ENCODE data around the gene PIANP.
"Not testable (repeated sequence)": the region's sequence is repeated elsewhere in the genome, so short reads cannot be mapped to it uniquely, and the experiment has no call there.

Gene PIANP, protein sequence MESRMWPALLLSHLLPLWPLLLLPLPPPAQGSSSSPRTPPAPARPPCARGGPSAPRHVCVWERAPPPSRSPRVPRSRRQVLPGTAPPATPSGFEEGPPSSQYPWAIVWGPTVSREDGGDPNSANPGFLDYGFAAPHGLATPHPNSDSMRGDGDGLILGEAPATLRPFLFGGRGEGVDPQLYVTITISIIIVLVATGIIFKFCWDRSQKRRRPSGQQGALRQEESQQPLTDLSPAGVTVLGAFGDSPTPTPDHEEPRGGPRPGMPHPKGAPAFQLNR

DNA sequence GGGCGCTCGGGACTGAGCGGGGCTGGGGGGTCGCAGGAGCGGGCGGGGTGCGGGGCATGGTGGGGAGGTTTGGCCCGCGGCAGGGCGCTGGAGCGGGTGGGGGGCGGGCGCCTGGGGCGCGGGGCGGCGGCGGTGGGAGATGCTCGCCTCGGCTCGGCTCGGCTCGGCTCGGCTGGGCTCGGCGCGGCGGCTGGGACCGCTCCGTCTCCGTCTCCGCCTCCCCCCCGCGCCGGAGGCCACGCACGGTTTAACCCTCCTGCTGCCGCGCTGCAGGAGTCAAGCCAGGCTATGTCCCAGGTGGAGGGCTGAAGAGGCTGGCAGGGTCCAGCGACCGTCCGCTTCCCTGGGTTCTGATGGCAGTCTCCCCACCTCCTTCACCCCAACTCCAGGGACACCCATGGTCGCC is at the start of gene PIANP:
TSS of gene PIANP (minus strand) at position 170 of the 406 bp plus-strand sequence. CDS start 2,754 bp downstream, outside the sequence.
- no peak for DNase-seq

DNA sequence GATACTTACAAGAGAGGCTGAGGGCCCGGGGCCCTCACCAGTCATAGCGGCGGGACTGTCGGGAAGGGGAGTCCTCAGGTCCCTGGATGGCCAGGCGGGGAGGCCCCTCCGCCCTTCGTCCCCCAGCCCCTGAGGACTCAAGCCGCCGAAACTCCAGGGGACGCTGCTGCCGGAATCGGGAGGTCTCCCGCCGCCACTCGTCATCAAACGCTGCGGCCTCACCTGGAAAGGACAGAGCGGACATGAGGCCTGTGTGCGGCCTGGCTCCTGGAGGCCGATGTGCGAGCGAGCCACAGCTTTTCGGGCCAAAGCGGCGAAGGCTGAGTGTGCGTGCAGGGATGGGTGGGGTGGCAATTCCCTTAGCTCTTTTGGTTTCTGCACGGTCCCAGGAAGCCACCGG is 48.1 kb upstream of the PIANP start:
- DNase-seq, result no peak

DNA sequence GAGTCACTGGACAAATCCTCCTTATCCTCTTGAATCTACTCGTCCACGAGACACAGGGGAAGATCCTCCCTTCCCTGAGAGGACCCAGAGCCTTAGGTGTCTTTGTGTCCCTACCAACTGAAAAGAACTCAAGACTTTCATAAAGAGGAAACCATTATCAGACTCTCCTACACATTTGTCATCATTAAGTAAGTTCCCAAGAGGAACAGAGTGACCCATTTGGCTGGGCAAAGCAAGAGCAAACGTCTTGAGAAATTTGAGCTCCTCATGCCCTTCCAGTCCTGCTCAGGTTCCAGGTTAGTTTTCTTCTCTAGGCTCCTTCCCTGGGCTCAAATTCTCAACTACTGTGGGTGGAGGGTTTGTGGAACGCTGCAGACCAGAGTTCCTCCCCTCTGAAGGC is 46.6 kb upstream of the PIANP start:
- DNase-seq, result no peak

DNA sequence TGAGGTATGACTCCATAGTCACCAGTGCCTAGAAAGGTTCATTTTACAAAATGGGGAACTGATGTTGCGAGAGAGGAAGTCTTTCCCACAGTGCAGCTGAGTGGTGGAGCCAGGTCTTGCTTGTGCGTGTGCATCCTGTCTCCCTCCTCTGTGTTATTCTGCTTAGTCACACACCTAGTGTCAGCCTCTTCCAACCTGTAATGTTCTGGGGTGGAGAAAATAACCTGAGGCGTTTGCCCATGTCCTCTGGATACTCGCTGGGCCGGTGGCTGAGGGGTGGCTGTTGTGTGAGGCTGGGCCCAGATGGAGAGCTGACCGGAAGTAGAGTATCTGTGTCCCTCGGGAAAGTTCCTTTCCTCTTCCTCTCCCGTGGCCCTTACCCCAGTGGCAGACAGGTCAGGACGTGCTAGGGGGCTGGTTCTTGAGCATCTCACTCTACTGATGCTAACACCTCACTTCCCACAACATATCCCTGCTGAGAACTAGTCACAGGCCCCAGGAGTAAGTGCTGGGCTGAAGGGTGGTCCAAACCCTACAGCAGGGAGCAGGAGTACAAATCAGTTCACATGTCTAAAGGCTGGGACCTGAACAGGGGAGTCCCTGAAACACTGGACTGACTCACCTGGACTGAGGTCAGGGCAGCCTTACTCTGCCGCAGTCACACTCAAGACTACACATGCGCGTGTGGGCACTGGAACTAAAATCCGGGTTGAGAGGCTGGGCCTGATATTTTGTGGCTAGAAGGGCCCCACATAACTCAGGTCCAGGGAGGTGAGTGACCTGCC is 45.3 kb upstream of the PIANP start:
- DNase-seq, result no peak

DNA sequence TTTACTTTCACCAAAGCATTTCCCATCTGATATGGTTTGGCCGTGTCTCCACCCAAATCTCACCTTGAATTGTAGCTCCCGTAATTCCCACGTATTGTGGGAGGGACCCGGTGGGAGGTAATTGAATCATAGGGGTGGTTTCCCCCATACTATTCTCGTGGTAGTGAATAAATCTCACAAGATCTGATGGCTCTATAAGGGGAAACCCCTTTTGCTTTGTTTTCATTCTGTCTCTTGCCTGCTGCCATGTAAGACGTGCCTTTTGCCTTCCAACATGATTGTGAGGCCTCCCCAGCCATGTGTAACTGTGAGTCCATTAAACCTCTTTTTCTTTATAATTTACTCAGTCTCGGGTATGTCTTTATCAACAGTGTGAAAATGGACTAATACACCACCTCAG is 42.7 kb upstream of the PIANP start:
- DNase-seq, result not testable (repeated sequence)

DNA sequence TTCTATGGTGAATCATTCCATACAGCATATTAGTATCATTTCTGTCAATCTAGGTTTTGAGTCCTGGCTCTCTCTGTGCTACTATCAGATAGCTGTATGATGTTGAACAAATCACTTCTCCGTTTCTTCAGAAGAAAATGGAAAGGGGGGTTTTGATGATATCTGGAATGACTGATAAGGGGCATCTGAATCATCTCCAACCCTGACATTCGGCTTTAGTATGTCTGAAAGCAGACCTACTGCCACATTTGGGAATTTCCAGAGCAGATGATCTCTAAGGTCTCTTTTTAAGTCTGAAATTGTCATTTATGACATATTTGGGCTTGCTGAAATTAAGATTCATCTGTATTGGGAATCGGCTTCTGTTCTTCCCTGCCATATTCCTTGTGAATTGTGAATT is 42.2 kb upstream of the PIANP start:
- no peak for DNase-seq

DNA sequence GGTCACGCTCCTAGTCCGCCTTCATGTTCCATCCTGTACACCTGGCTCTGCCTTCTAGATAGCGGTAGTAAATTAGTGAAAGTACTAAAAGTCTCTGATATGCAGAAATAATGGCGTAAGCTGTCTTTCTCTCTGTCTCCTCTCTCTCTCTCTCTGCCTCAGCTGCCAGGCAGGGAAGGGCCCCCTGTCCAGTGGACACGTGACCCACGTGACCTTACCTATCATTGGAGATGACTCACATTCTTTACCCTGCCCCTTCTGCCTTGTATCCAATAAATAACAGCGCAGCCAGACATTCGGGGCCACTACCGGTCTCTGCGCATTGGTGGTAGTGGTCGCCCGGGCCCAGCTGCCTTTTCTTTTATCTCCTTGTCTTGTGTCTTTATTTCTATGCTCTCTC is 41.5 kb upstream of the PIANP start:
- DNase-seq, result not testable (repeated sequence)

DNA sequence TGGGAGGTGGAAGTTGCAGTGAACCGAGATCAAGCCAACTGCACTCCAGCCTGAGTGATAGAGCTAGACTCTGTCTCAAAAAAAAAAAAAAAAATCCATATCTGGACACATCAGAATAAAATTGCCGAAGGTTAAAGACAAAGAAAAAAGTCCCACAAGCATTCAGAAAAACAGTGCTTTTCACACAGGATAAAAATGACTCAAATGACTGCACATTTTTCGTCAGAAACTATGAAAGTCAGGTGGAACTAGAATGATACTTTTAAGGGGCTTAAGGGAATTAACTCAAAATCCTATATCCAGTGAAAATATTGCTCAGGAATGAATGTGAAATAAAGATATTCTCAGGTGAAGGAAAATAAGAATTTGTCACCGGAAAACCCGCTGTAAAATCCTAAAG is 36.1 kb upstream of the PIANP start:
- no peak for DNase-seq

DNA sequence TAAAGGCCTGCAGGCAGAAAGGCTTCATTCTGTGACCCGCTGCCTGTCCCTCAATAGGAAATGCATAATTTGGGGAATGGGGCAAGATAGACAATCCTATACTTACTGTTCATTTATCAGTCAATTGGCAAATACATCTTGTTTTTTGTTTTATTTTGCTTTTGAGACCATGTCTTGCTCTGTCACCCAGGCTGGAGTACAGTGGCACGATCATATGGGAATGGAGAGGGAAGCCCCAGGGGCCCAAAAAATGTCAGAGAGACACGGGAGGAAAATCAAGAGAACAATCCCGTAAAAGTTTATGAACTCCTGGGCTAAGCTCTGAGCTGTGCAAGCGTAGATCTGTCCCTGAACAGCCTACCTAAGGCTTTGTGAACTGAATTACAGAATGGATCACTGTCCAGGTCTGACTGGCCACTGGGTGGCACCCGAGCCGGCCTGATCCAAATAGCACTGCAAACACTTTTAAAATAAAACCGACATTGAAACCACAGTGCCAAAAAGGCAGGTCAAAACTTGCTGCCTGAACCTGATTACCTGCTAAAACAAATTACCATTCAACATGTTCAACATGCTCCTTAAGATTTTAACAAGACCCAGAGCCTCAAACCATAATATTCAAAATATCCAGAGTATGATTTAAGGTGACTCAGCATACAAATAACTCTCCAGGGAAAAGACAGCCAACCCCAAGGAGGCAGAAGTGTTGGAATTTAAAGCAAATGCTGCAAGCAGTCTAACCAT is 35.0 kb upstream of the PIANP start:
- peak; percentile 50 for DNase-seq

DNA sequence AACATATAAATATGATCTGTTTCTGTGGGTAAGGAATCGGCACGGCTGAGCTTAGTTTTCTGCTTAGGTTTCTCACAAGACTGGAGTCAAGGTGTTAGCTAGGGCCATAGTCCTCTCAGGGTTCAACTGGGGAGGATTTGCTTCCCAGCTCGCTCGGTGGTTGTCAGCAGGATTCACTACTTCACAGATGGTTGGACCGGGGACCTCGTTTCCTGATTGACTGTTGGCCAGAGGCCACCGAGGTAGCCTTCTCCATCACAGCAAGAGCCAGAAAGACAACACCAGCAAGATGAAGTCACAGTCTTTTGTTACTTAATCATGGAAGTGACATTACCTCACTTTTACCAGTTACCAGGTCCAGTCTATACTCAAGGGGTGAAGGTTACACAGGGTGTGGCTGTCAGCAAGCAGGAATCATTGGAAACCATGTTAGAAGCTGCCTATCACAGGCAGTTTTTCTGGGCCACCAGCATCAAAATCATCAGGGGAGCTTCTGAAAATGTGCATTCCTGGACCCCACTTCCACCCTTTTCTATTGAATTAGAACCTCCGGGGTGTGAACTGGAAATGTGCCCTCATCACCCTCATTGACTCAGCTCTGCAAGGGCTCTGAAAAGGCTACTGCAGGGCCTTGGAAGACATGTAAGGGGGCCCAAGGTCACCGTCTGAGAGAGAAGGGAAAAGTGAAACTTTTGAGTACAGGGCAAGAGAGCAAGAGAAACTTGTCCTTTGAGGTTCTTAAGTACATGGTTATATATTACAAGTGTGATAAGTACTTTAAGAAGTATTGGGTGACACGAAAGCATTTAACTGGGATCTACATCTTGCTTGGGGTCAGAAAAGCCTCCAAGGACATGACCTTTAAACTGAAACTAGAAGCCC is 34.1 kb upstream of the PIANP start:
- DNase-seq, result no peak

DNA sequence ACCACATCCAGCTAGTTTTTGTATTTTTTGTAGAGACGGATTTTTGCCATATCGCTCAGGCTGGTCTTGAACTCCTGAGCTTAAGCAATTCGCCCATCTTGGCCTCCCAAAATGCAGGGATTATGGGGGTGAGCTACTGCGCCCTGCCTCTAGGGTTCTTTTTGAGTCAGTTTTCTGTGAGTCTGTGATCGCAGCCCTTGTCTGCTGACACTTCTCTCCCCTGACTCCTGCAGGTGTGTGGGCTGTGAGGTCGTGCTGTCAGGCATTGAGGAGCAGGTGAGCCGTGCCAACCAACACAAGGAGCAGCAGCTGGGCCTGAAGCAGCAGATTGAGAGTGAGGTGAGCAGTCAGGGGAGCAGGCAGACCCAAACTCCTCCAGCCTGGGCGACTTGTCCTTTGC is 29.6 kb upstream of the PIANP start:
- DNase-seq, result no peak

DNA sequence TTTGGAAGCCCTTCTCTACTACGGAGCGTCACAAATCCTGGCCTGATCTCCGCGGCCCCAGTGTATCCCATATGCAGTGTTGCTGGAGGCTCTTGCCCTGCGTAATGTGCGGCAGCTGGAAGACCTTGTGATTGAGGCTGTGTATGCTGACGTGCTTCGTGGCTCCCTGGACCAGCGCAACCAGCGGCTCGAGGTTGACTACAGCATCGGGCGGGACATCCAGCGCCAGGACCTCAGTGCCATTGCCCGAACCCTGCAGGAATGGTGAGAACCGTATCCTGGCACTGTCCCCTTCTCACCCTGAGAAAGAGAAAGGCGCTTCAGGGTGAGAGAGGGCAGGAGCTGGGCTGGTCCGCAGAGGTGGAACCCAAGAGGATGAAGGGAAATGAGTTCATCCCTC is 28.6 kb upstream of the PIANP start:
- DNase-seq, result no peak

DNA sequence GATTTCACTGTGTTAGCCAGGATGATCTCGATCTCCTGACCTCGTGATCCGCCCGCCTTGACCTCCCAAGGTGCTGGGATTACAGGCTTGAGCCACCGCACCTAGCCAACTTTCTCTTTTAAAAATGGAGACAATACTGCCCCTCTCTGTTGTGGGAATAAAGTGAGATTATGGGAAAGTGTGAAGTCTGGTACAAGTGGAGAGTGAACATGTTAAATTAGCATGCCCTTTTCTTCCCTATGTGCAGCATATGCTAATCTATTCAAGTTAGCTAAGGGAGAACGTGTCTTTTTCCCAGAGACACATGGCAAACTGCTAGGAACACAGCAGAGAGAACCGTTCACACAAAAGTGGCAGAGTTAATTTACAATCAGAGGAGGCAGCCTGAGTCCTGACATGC is 24.7 kb upstream of the PIANP start:
- no peak for DNase-seq

DNA sequence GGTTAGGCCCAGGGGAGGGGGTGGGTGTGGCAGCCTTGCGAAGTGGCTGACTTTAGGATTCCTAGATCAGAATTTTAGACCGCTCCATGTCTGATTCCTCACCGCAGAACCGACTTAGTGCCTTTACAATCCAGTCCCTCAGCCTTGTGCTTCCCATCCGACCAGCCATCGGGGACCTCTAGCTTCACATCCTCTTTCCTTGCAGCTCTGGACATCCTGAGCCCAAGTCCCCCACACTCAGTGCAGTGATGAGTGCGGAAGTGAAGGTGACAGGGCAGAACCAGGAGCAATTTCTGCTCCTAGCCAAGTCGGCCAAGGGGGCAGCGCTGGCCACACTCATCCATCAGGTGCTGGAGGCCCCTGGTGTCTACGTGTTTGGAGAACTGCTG is 23.8 kb upstream of the PIANP start:
- DNase-seq, result peak; percentile 48

DNA sequence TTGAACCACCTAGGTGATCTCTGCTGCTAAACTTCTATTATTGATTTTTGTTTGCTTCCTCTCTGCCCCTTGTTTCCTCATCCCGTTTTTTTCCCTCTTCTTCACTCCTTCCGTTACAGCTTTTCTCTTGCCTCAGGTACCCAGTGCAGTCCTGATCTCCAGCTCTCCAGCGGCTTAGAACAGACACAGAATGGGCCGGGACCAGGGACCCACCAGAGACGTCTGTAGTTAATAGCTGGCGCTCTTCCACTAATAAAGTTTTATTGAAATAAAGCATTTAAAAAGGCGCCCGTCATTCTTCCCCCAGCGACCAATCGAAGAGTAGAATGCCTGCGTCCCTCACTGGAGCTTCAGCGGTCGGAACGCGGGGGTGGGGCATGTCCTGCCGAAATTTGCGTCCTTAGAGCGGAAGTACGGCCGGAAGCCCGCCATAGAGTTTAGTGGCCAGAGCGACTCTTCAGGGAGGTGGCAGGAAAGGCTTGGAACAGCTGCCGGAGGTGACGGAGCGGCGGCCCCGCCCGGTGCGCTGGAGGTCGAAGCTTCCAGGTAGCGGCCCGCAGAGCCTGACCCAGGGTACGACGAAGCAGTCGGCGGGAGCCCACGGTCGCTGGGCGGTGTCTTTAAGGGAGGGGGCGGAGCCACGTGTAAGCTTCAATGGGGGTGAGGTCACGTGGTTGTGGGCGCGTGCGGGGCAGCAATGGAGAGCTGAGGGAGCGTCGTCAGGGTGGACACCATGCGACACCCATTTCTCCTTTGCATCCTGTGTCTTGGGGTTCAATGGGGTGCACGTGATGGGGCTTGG is 23.2 kb upstream of the PIANP start, which contains the start of gene COPS7A:
TSS of gene COPS7A (plus strand) at position 440 of the 802 bp plus-strand sequence. CDS start 611 bp downstream, outside the sequence.
- DNase-seq, result peak; percentile 100

DNA sequence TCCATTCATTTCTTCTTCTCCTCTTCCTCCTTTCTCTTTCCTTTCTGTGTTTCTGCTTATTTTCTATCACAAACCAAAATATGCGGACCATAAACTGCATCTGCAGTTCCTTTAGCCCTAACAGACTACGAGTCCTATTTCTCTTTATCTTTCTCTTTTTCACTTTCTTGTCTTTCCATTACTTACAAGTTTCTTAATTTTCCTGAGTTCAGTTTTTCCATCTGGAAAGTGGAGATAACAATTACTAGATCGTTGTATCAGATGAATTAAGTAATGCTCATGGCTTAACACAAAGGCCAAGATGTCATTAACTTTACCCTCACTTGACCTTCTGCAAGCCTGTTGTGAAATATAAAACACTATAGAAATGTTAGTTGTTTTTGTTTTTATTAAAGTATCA is 22.2 kb upstream of the PIANP start:
- no peak for DNase-seq

DNA sequence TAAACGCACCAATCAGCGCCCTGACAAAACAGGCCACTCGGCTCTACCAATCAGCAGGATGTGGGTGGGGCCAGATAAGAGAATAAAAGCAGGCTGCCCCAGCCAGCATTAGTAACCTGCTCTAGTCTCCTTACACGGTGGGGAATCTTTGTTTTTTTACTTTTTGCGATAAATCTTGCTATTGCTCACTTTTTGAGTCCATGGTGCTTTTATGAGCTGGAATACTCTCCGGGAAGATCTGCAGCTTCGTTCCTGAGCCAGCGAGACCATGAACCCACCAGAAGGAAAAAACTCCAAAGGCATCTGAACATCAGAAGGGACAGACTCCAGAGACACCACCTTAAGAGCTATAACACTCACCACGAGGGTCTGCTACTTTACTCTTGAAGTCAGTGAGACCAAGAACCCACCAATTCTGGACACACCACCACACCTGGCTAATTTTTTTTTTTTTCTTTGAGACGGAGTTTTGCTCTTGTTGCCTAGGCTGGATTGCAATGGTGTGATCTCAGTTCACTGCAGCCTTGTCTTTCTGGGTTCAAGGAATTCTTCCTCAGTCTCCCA is 16.3 kb upstream of the PIANP start:
- no peak for DNase-seq

DNA sequence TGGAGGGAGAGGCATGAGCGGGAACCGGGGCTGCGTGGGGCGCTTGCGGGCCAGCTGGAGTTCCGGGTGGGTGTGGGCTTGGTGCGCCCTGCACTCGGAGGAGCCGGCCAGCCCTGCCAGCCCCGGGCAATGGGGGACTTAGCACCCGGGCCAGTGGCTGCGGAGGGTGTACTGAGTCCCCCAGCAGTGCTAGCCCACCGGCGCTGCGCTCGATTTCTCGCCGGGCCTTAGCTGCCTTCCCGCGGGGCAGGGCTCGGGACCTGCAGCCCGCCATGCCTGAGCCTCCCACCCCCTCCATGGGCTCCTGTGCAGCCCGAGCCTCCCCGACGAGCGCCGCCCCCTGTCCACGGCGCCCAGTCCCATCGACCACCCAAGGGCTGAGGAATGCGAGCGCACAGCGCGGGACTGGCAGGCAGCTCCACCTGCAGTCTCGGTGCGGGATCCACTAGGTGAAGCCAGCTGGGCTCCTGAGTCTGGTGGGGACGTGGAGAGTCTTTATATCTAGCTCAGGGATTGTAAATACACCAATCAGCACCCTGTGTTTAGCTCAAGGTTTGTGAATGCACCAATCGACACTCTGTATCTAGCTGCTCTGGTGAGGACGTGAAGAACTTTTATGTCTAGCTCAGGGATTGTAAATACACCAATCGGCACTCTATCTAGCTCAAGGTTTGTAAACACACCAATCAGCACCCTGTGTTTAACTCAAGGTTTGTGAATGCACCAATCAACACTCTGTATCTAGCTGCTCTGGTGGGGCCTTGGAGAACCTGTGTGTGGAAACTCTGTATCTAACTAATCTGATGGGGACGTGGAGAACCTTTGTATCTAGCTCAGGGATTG is 15.6 kb upstream of the PIANP start:
- DNase-seq, result not testable (repeated sequence)

DNA sequence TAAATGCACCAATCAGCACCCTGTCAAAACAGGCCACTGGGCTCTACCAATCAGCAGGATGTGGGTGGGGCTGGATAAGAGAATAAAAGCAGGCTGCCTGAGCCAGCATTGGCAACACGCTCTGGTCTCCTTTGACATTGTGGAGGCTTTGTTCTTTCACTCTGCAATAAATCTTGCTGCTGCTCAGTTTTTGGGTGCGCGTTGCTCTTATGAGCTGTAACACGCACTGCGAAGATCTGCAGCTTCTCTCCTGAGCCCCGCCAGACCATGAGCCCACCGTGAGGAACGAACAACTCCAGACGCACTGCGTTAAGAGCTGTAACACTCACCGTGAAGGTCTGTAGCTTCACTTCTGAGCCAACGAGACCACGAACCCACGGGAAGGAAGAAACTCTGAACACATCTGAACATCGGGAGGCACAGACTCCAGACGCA is 8.4 kb upstream of the PIANP start:
- no peak for DNase-seq

DNA sequence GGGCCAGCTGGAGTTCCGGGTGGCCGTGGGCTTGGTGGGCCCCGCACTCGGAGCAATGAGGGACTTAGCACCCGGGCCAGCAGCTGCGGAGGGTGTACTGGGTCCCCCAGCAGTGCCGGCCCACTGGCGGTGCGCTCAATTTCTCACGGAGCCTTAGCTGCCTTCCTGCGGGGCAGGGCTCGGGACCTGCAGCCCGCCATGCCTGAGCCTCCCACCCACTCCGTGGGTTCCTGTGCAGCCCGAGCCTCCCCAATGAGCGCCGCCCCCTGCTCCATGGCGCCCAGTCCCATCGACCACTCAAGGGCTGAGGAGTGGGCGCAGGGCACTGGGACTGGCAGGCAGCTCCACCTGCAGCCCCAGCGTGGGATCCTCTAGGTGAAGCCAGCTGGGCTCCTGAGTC is 7.7 kb upstream of the PIANP start:
- DNase-seq, result not testable (repeated sequence)
